HepG2 (cell line): ENCODE data around the gene ICAM3. TPM values are rescaled to one million over a fixed set of nuclear protein-coding genes. Genes with fewer than 3 reads are reported as not detected.

Experiments used
- ATRX ChIP-seq: sonication (generic); formaldehyde crosslinking; IDR thresholded peaks from 2 replicates; pipeline ENCODE4 v1.4.0; 2020; ENCODE audit warnings: missing genetic modification reagents, borderline replicate concordance
- EZH2 ChIP-seq: conservative IDR thresholded peaks from 2 replicates; pipeline ENCODE4 v1.6.1; 2012; ENCODE audit warnings: mild to moderate bottlenecking, low read depth, low read length, moderate library complexity
- FLYWCH1 ChIP-seq: sonication (generic); formaldehyde crosslinking; IDR thresholded peaks from 2 replicates; pipeline ENCODE4 v1.8.1; 2023; ENCODE audit warnings: mild to moderate bottlenecking, missing genetic modification reagents
- IKZF1 ChIP-seq: fragments of 450-650 bp; IDR thresholded peaks from 2 replicates; pipeline ENCODE4 v1.7.1; 2016
- ISL2 ChIP-seq: sonication (generic); formaldehyde crosslinking; IDR thresholded peaks from 2 replicates; pipeline ENCODE4 v1.5.0; 2020; ENCODE audit warnings: missing genetic modification reagents
- MTF1 ChIP-seq: sonication (generic); formaldehyde crosslinking; IDR thresholded peaks from 2 replicates; pipeline ENCODE4 v1.5.0; 2020; ENCODE audit warnings: missing genetic modification reagents
- NFYB ChIP-seq: sonication (generic); formaldehyde crosslinking; IDR thresholded peaks from 2 replicates; pipeline ENCODE4 v1.4.0; 2020; ENCODE audit warnings: missing genetic modification reagents
- NR2F1 ChIP-seq, 2 experiments: fragments of 450-650 bp in 1 of 2; formaldehyde crosslinking in 1 of 2; IDR thresholded peaks; 2 replicates each; pipeline versions ENCODE4 v1.5.0 to v1.6.1; 2016 to 2020; ENCODE audit warnings: mild to moderate bottlenecking in 1 of 2, missing compliant biosample characterization in 1 of 2, missing genetic modification reagents in 1 of 2, moderate library complexity in 1 of 2
- SKIL ChIP-seq: sonication (generic); formaldehyde crosslinking; IDR thresholded peaks from 2 replicates; pipeline ENCODE4 v1.8.0; 2022; ENCODE audit warnings: missing genetic modification reagents, mild to moderate bottlenecking, moderate library complexity, borderline replicate concordance
- SMARCC2 ChIP-seq: fragments of 450-650 bp; IDR thresholded peaks from 2 replicates; pipeline ENCODE4 v1.6.1; 2017; ENCODE audit warnings: antibody characterized with exemption, mild to moderate bottlenecking
- SNRNP70 ChIP-seq: fragments of 200-400 bp; formaldehyde crosslinking; IDR thresholded peaks from 2 replicates; pipeline ENCODE4 v1.6.1; 2017; ENCODE audit warnings: mild to moderate bottlenecking, low read depth, low read length, moderate library complexity
- THAP9 ChIP-seq: sonication (generic); formaldehyde crosslinking; IDR thresholded peaks from 2 replicates; pipeline ENCODE4; 2020; ENCODE audit warnings: missing genetic modification reagents, mild to moderate bottlenecking, borderline replicate concordance
- ZBTB21 ChIP-seq: sonication (generic); formaldehyde crosslinking; IDR thresholded peaks from 2 replicates; pipeline ENCODE4 v1.4.0; 2020; ENCODE audit warnings: missing genetic modification reagents
- ZBTB37 ChIP-seq: sonication (generic); formaldehyde crosslinking; IDR thresholded peaks from 2 replicates; pipeline ENCODE4 v1.4.0; 2020; ENCODE audit warnings: mild to moderate bottlenecking, missing genetic modification reagents
- ZNF180 ChIP-seq: sonication (generic); formaldehyde crosslinking; IDR thresholded peaks from 2 replicates; pipeline ENCODE4 v1.4.0; 2020; ENCODE audit warnings: low read depth, missing genetic modification reagents, borderline replicate concordance
- ZNF616 ChIP-seq: sonication (generic); formaldehyde crosslinking; IDR thresholded peaks from 2 replicates; pipeline ENCODE4 v1.5.0; 2020; ENCODE audit warnings: low read depth, mild to moderate bottlenecking, missing genetic modification reagents
- ZNF83 ChIP-seq: sonication (generic); formaldehyde crosslinking; IDR thresholded peaks from 2 replicates; pipeline ENCODE4 v1.4.0; 2020; ENCODE audit warnings: missing genetic modification reagents, mild to moderate bottlenecking, borderline replicate concordance
- ZNF891 ChIP-seq: sonication (generic); formaldehyde crosslinking; IDR thresholded peaks from 2 replicates; pipeline ENCODE4 v1.5.0; 2020; ENCODE audit warnings: mild to moderate bottlenecking, missing genetic modification reagents
- polyA plus RNA-seq, 8 experiments: library from polyadenylated mRNA; depleted of rRNA in 3 of 8; stranded (reverse) in 7 of 8; unstranded in 1 of 8; fragments of >200 nt; fragmentation: Illumina TruSeq in 4 of 8; extraction: Trizol in 4 of 8; gene quantifications; 2 replicates each; pipeline versions ENCODE4 v1.2.1 to v1.2.3, GENCODE V29; 2011 to 2016; ENCODE audit warnings: low read depth in 4 of 8, missing spikeins in 1 of 8, mixed read lengths in 1 of 8; ENCODE audit not compliant: insufficient read depth in 1 of 8
- total RNA-seq, 5 experiments: library from RNA; depleted of rRNA; stranded (reverse); fragments of >200 nt; fragmentation: Illumina TruSeq; extraction: Trizol; gene quantifications; 2 replicates each; pipeline ENCODE4 v1.2.3, GENCODE V29; 2016; ENCODE audit warnings: low read depth in 1 of 5

The ICAM3 gene
- total and polyA plus RNA-seq, 2 of the 13 experiments (the other 11 are each of a cell fraction or from before 2014, with no cell fraction given): 14.1 to 21.0 TPM

GRCh38 chr19:10332965-10333757, 6.3 kb downstream of the ICAM3 start, which contains the start of gene RAVER1 (continued):
- TF ChIP-seq THAP9 (CRISPR knock-in tag) (peak; percentile 94), ZBTB21 (CRISPR knock-in tag) (no peak), NR2F1 (CRISPR knock-in tag; IDR thresholded peaks at IDR 0.05) (no peak), ZNF616 (CRISPR knock-in tag) (peak; percentile 48; the same call in 1 of the 2 replicates), IKZF1 (no peak), ZBTB37 (no peak; the same call in 1 of the 2 replicates), FLYWCH1 (no peak), ZNF83 (no peak), SNRNP70 (no peak), ISL2 (CRISPR knock-in tag) (peak; percentile 51; the same call in 1 of the 2 replicates), SKIL (CRISPR knock-in tag) (no peak), ZNF891 (CRISPR knock-in tag) (peak; percentile 60), EZH2 (no peak), MTF1 (CRISPR knock-in tag) (no peak), NFYB (CRISPR knock-in tag) (peak; percentile 78), SMARCC2 (no peak), ATRX (CRISPR knock-in tag) (no peak), ZNF180 (CRISPR knock-in tag) (no peak)
